Stimulated activated CD4-positive, alpha-beta T cell treated with anti-CD3 and anti-CD28 coated beads, Interleukin-1b, Interleukin-23, amount 100 ng/mL, for 24 hours (primary cell): Measurements from ENCODE around the gene HEPACAM2.

Source experiments
- DNase-seq, 4 experiments: peaks; one replicate each; pipeline ENCODE4 v3.0.0-alpha.2; 2020; ENCODE audit warnings: low read depth in 4 of 4, low spot score in 1 of 4

The HEPACAM2 gene

DNA sequence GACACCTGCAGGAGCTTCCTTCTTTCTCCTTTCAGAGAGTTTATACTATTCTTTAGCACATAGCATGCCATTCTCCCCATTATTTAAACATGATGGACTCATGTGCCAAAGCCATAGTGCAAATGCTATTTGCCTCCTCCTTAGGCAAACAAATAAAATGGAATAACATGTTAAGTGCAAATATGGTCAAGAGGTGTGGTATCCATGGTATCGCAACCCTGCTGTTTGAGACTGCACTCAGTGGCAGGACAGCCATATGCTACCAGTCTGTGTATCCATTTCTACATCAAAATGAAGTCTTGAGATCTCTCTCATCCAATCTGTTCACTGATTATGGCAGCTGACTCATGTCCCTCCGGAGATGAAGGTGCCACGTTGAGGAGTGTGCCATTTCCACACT, 22.8 kb downstream of the HEPACAM2 start:
- DNase-seq: no peak

- DNase-seq: no peak
These were observed 23.5 kb downstream of the HEPACAM2 start for GRCh38 chr7:93202594-93203250.

DNA sequence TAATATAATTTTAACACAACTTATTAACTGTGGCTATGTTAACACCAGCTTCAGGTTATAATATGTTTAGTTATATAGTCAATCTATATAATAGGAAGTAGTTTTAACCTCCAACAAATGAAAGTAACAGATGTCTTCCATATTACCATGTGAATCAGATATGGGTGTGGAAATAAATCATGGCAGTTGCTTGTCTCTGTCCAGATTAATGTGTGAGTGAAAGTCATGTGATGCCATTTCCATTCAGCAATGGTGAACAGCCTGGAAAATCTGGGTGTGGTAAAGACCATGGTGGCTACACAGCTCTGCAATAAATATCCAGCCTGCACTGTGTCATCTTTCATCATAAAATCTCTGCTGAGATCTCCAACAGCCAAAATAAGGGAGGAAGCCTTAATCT, 27.8 kb downstream of the HEPACAM2 start:
- no peak for DNase-seq

DNA sequence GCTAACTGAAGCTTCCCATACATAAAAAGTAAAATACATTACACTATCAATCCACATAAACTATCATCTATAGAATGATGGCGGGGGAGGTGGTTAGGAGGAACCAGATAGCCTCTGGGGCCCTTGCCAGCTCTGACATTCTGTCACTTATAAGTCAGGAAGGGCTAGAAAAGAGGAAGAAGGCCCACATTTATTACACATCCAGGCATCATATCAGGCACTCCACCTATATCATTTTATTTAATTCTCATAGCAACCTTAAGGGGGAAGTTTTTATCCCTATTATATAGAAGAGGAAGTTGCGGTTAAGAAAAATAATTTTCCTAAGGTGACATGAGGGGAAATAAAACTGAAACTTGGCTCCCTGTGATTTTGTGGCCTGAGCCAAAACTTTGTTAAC, 29.9 kb downstream of the HEPACAM2 start:
- DNase-seq: no peak

- DNase-seq: no peak
These were observed 31.9 kb downstream of the HEPACAM2 start for GRCh38 chr7:93194386-93194785.

- no peak for DNase-seq
These were observed 37.2 kb downstream of the HEPACAM2 start for GRCh38 chr7:93188870-93189634.

DNA sequence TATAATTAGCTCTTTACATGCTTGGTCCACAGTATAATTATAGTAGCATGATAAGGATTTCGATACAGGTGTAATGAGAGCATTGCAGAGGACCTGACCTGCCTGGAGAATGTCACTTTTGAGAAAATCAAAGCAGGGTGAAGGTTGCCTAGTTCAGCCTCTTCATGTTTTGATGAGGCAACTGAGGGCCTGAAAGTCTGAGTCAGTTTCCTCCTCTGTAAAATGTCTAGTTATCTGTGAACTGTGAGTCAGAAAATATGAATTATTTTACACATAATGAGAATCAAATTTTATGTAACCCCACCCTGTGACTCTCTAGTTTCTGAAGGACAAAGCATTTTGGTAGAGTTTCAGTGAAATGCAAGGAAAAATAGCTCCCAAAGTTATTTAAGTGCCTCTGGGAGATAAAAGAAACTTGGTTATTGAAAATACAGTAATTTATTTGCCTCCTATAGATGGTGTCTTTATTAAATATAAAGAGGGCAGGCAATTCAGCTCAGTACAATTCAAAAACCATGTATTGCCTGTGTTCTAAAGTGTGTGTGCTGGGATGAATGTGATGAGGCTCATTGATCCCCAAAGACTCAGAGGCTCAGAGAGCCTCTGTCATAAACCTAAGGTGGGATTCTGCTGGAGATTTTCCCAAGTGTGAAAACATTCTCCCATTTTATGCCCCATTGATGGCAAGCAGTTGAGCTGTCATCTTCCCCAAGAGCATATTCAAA, 40.8 kb downstream of the HEPACAM2 start:
- no peak for DNase-seq

- no peak for DNase-seq
These were observed 47.1 kb downstream of the HEPACAM2 start for GRCh38 chr7:93179173-93179572.

DNA sequence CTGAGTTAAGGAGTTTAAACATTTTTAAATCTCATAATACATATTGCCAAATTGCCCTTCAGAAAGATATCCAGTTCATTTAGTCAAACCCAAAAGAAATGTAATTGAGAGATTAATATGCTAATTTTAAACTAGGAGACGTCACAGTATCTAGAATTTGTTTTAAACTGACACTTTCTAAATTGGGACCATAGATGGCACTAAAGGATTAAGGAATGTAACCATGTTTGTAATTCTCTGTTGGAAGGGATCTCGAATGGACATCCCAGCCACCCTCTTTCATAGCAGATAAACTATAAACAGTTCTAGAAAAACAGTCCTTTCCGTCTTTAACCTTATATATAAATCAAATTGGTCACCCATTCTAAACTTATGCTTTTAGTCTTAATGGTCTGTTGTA, 48.1 kb downstream of the HEPACAM2 start:
- no peak for DNase-seq

GRCh38 chr7:93176992-93177580, 49.2 kb downstream of the HEPACAM2 start:
- no peak for DNase-seq

- no peak for DNase-seq
These were observed 51.0 kb downstream of the HEPACAM2 start for GRCh38 chr7:93175219-93175618.

- no peak for DNase-seq
These were observed 53.6 kb downstream of the HEPACAM2 start for GRCh38 chr7:93172683-93173082.

GRCh38 chr7:93171606-93172226, 54.6 kb downstream of the HEPACAM2 start:
- DNase-seq: no peak

- DNase-seq: no peak
These were observed 60.8 kb downstream of the HEPACAM2 start for GRCh38 chr7:93165447-93165846.

DNA sequence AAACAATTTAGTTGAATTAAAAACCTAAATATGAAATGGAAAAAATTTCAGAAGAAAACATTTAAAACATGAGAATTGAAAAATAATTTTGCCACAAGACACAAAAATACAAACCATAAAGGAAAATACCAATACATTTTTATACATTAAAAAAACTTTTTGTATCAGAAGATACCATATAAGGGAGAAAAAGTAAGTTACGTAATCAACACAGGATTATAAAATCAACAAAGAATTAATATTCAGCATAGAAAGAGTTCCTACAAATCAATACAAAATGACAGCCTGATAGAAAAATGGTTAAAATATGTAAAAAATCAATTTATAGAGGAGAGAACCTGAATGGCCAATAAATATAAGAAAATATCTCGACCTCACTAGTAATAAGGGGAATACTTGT, 61.5 kb downstream of the HEPACAM2 start:
- DNase-seq: no peak

DNA sequence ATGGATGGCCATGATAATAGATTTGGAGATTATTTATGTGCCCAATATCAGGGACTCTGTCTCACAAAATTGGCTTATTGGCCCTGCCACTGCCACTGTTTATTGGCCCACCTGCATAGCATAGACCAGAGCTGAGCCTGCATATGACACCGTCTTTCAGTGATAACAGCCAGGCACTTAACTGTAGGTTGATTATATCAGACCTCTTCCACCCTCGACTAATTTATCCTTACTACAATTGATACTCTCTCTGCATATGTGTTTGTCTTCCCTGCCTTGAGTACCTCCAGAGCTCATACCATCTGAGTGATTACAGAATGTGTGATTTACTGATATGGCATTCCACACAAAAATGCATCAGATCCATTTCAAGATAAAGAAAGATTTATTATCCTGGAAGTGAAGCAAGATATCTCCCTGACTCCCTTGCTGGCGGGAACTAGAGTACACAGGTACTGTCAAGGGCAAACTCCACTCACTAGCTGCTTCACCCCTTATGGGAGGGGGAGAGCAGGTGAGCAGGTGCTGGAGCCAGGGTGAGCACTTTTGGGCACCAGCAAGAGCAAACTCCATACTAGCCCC, 65.0 kb downstream of the HEPACAM2 start:
- no peak for DNase-seq

- DNase-seq: no peak
These were observed 65.9 kb downstream of the HEPACAM2 start for GRCh38 chr7:93160410-93160809.

GRCh38 chr7:93159490-93159889, 66.8 kb downstream of the HEPACAM2 start:
- no peak for DNase-seq

- DNase-seq: no peak
These were observed 69.4 kb downstream of the HEPACAM2 start for GRCh38 chr7:93156884-93157283.

DNA sequence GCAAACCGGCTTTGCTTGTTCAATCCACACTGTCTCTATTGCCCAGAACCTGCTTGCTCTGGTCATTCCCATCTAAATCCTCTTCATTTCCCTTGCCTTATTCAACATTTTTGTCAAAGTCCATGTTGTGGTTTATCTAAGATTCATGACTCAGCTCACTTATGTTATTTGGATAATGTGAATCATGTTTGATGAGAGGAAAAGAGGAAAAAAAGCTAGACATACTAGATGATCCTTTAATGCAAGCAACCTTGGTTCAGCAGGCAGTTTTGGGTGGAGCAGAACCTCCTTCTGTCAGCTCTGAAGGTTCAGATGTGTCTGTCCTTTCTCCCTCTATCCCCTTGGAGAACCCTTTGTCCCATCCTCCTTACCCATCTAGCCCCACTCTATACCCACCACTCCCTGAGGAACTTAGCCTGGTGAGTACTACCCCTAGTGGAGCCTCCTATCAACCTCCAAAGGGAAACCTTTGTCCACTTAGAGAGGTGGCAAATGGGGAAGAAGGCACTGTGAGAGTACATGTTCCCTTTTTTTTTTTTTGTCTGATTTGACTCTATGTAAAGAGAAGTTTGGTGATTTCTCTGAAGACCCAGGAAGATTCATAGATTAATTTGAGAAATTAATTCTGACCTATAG, 76.0 kb downstream of the HEPACAM2 start:
- DNase-seq: no peak

- no peak for DNase-seq
These were observed 77.5 kb downstream of the HEPACAM2 start for GRCh38 chr7:93148727-93149126.
